Tibial nerve (tissue), 4 donors: Measurements from ENCODE around the gene IFNK. TPM values are rescaled to one million over a fixed set of nuclear protein-coding genes. Genes with fewer than 3 reads are reported as not detected.

ENCODE experiments used
- DNase-seq, 2 donors: peaks; one replicate each; pipeline ENCODE4 v3.0.0-alpha.2; 2019; ENCODE audit warnings: low spot score in 2 of 2
- H3K27ac ChIP-seq, 4 donors: fragments of 200-600 bp; sonication (generic) in 3 of 4; one replicate each; pipeline ENCODE4 v1.5.1; 2017 to 2019; ENCODE audit warnings: mild to moderate bottlenecking in 1 of 4
- H3K27me3 ChIP-seq, 2 donors: fragments of 200-600 bp; sonication (generic) in 1 of 2; one replicate each; pipeline versions ENCODE4 v1.5.1 to v1.6.0; 2017 to 2019
- H3K36me3 ChIP-seq, 3 donors: fragments of 200-600 bp; sonication (generic); one replicate each; pipeline ENCODE4 v1.5.1; 2018 to 2019
- H3K4me1 ChIP-seq, 4 donors: fragments of 200-600 bp; sonication (generic) in 3 of 4; one replicate each; pipeline ENCODE4 v1.5.1; 2017 to 2019
- H3K4me3 ChIP-seq, 4 donors: fragments of 200-600 bp; sonication (generic) in 3 of 4; one replicate each; pipeline ENCODE4 v1.5.1; 2017 to 2019; ENCODE audit warnings: mild to moderate bottlenecking in 1 of 4, moderate library complexity in 1 of 4
- H3K9me3 ChIP-seq, 4 donors: fragments of 200-600 bp; sonication (generic) in 3 of 4; one replicate each; pipeline ENCODE4 v1.5.1; 2017 to 2019
- CTCF ChIP-seq, 5 experiments: fragments of 200-600 bp in 3 of 5; fragments of 450-650 bp in 2 of 5; sonication (generic) in 3 of 5; IDR thresholded peaks; one replicate each; pipeline ENCODE4 v1.5.1; 2016 to 2019; ENCODE audit warnings: antibody characterized with exemption in 5 of 5, mild to moderate bottlenecking in 3 of 5, moderate library complexity in 2 of 5
- EP300 ChIP-seq, 2 donors: sonication (generic); formaldehyde crosslinking; IDR thresholded peaks; one replicate each; pipeline ENCODE4 v1.6.1; 2017; ENCODE audit warnings: antibody characterized with exemption in 2 of 2, mild to moderate bottlenecking in 1 of 2
- POLR2A ChIP-seq, 2 donors: fragments of 450-650 bp; IDR thresholded peaks; one replicate each; pipeline ENCODE4 v1.6.1; 2017; ENCODE audit warnings: antibody characterized with exemption in 2 of 2, mild to moderate bottlenecking in 2 of 2, moderate library complexity in 2 of 2
- WGBS, 2 donors: methylation state at CpG; one replicate each; pipeline ENCODE4 v1.1.5; 2018; 5-methylcytosine and 5-hydroxymethylcytosine counted together
- total RNA-seq, 4 donors: library from RNA; depleted of rRNA; stranded (reverse); fragments of >200 nt; gene quantifications; one replicate each; pipeline ENCODE4 v1.1.0, GENCODE V29; 2016

The IFNK gene
- total RNA-seq, 4 donors from 2014 or later = not detected

GRCh38 chr9:27482709-27483108 lies 41.4 kb upstream of the IFNK start:
- no peaks in the 10 kb centered on the region for H3K36me3 ChIP-seq
- peaks cover 0 to 16% (median 4%) of the 10 kb centered on the region in 4 donors for H3K9me3 ChIP-seq
- H3K4me1 ChIP-seq = peaks cover 0 to 8% (median 0%) of the 10 kb centered on the region in 4 donors
- WGBS, 2 donors = 87 to 91% methylated on average over 2 of the region's 2 CpGs
- TF ChIP-seq EP300 (IDR thresholded peaks at IDR 0.05) (no peak), CTCF (IDR thresholded peaks at IDR 0.05) (no peak), POLR2A (IDR thresholded peaks at IDR 0.05) (no peak)
- no peak overlapping the region for H3K27ac ChIP-seq
- H3K4me3 ChIP-seq = no peak overlapping the region
- DNase-seq = no peak
- H3K27me3 ChIP-seq = no peaks in the 10 kb centered on the region

- no peak for TF ChIP-seq EP300 (IDR thresholded peaks at IDR 0.05)
- TF ChIP-seq CTCF (IDR thresholded peaks at IDR 0.05) = no peak
- TF ChIP-seq POLR2A (IDR thresholded peaks at IDR 0.05) = no peak
- no peak overlapping the region for H3K27ac ChIP-seq
- peaks cover 0 to 8% (median 0%) of the 10 kb centered on the region in 4 donors for H3K4me1 ChIP-seq
- DNase-seq = no peak
- 76 to 78% methylated on average over 6 of the region's 6 CpGs for WGBS, 2 donors
- H3K4me3 ChIP-seq = no peak overlapping the region
- peaks cover 0 to 10% (median 4%) of the 10 kb centered on the region in 4 donors for H3K9me3 ChIP-seq
- H3K36me3 ChIP-seq = no peaks in the 10 kb centered on the region
- H3K27me3 ChIP-seq = no peaks in the 10 kb centered on the region
These were observed 40.5 kb upstream of the IFNK start for GRCh38 chr9:27483576-27483975.

DNA sequence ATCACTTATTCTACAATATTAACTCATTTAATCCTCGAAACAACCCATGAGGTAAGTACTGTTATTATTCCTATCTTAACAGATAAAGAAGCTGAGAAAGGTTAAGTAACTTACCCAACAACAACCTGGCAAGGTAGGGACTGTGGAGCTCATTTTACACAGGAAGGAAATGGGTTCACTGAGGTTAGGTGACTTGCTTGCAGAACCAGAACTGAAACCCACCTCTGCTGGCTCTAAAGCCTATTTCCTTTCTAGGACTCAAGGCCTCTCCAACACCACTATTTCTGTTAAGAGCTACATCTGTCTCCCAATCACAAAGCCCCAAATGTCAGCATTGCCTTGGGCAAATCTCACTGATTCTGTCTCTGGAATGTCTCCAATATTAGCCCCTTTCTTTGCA lies 38.9 kb upstream of the IFNK start:
- Histone ChIP-seq H3K36me3 (no peaks in the 10 kb centered on the region), H3K4me1 (peaks cover 0 to 8% (median 0%) of the 10 kb centered on the region in 4 donors), H3K9me3 (no peaks in the 10 kb centered on the region), H3K27me3 (no peaks in the 10 kb centered on the region), H3K4me3 (no peak overlapping the region), H3K27ac (no peak overlapping the region)
- TF ChIP-seq EP300 (IDR thresholded peaks at IDR 0.05) (no peak), CTCF (IDR thresholded peaks at IDR 0.05) (no peak), POLR2A (IDR thresholded peaks at IDR 0.05) (no peak)
- no peak for DNase-seq
- WGBS, 2 donors = 96 to 97% methylated on average over 1 of the region's 1 CpG

DNA sequence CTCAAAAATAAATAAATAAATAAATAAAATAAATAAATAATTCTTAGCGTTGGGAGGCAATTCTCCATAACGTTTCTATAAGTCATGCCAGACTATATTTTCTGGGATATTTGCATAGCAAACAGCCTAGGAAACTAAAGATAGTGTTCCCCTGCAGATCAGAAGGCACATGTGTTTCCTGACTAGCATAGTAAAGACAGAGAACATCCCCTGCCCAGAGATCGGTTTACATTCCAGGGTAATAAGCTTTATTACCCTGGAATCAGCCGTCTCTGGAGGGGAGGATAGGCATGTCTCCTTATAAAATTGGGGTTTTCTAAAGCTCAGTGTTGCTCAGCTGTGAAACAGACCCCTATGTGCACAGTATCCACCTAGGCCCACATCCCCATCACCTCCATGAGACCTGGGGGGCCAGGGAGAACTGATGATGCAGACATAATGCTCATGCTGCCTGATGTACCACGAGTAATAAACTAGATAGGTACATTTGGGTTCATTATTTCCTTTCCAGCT lies 36.9 kb upstream of the IFNK start:
- Histone ChIP-seq H3K4me1 (peaks cover 0 to 9% (median 4%) of the 10 kb centered on the region in 4 donors), H3K4me3 (no peak overlapping the region), H3K27ac (no peak overlapping the region), H3K9me3 (no peaks in the 10 kb centered on the region), H3K36me3 (no peaks in the 10 kb centered on the region), H3K27me3 (no peaks in the 10 kb centered on the region)
- no peak for DNase-seq
- TF ChIP-seq EP300 (IDR thresholded peaks at IDR 0.05) (no peak), CTCF (IDR thresholded peaks at IDR 0.05) (no peak), POLR2A (IDR thresholded peaks at IDR 0.05) (no peak)
- WGBS, 2 donors = 46 to 58% methylated on average over 5 of the region's 5 CpGs

DNA sequence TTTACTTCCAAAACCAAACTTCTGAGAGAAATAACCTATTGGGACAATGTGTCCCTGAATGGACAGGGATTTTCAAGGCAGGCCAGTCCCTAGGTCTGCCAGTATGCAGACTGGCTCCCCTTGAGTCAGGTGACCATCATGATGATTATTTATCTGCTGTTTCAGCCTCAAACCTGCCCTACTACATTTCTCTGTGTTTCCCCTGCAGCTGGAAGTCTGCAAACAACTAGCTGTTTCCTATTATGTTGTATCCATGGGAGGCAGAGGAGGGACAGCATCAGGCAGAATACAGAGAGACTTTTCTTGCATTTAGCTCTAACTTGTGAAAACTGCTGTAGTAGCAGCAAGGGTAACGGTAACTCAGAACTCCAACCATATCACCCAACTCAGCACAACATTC lies 36.2 kb upstream of the IFNK start:
- no peak for DNase-seq
- H3K36me3 ChIP-seq = no peaks in the 10 kb centered on the region
- no peaks in the 10 kb centered on the region for H3K27me3 ChIP-seq
- no peak overlapping the region for H3K4me3 ChIP-seq
- no peak overlapping the region for H3K27ac ChIP-seq
- no peaks in the 10 kb centered on the region for H3K9me3 ChIP-seq
- peaks cover 0 to 9% (median 4%) of the 10 kb centered on the region in 4 donors for H3K4me1 ChIP-seq
- no peak for TF ChIP-seq POLR2A (IDR thresholded peaks at IDR 0.05)
- no peak for TF ChIP-seq CTCF (IDR thresholded peaks at IDR 0.05)
- TF ChIP-seq EP300 (IDR thresholded peaks at IDR 0.05) = no peak
- 89 to 100% methylated on average over 1 of the region's 1 CpG for WGBS, 2 donors
